HFFc6 (cell line): ENCODE data around the gene DRD1. TPM values are rescaled to one million over a fixed set of nuclear protein-coding genes. Genes with fewer than 3 reads are reported as not detected.

Experiments used
- DNase-seq: peaks from one replicate; pipeline ENCODE4 v3.0.0-alpha.2; 2018
- H3K27ac Mint-ChIP-seq: 2 replicates; pipeline ENCODE4 v1.8.0; 2020; ENCODE audit warnings: mild to moderate bottlenecking, mixed read lengths
- H3K27me3 Mint-ChIP-seq: 2 replicates; pipeline ENCODE4 v1.8.0; 2021; ENCODE audit warnings: mild to moderate bottlenecking, moderate library complexity, mixed read lengths; ENCODE audit not compliant: insufficient read depth
- H3K36me3 Mint-ChIP-seq: 2 replicates; pipeline ENCODE4 v1.8.0; 2021; ENCODE audit warnings: low read depth, mixed read lengths
- H3K4me1 Mint-ChIP-seq: 2 replicates; pipeline ENCODE4 v1.8.0; 2020; ENCODE audit warnings: low read depth, mixed read lengths
- H3K4me3 Mint-ChIP-seq: 2 replicates; pipeline ENCODE4 v1.8.0; 2020; ENCODE audit warnings: mild to moderate bottlenecking, moderate library complexity, mixed read lengths
- H3K9me3 Mint-ChIP-seq: 2 replicates; pipeline ENCODE4 v1.8.0; 2020; ENCODE audit warnings: mild to moderate bottlenecking, mixed read lengths
- CTCF ChIP-seq: fragments of 200-600 bp; sonication (generic); IDR thresholded peaks from 2 replicates; pipeline ENCODE4 v1.5.0; 2021; ENCODE audit warnings: antibody characterized with exemption, mild to moderate bottlenecking
- long read RNA-seq: library from polyadenylated mRNA; unstranded; transcript quantifications from one replicate; pipeline ENCODE4 v2.0.0, GENCODE V29; 2019
- total RNA-seq, 6 experiments: library from RNA; stranded (reverse); fragmentation: NEBNext Ultra II Directional; extraction: Animal tissue kit (Norgen Biotek cat#: 25700); gene quantifications; 2 replicates in 1 of 6; 3 replicates in 5 of 6; pipeline ENCODE4 v1.2.3, GENCODE V29; 2021

Gene DRD1
- total RNA-seq: not detected
- long read RNA-seq: 0 reads

GRCh38 chr5:175444060-175444904 lies at the start of gene DRD1:
TSS of gene DRD1 (minus strand) at chr5:175444182. CDS start at chr5:175443099, 1,083 bp downstream.
- H3K4me1 Mint-ChIP-seq: peaks cover 4% of the 10 kb centered on the region; the same call in 1 of the 2 replicates
- TF ChIP-seq CTCF: peak; percentile 87
- no peak for DNase-seq
- H3K4me3 Mint-ChIP-seq: no peak within 1 kb of the TSS; the same call in 1 of the 2 replicates
- no peaks in the 10 kb centered on the region for H3K36me3 Mint-ChIP-seq
- H3K27ac Mint-ChIP-seq: no peak within 1 kb of the TSS
- H3K9me3 Mint-ChIP-seq: no peaks in the 10 kb centered on the region
- peaks cover 16% of the 10 kb centered on the region; the same call in 1 of the 2 replicates for H3K27me3 Mint-ChIP-seq

- TF ChIP-seq CTCF: no peak
- Mint-ChIP-seq H3K4me1 (peaks cover 14% of the 10 kb centered on the region; the same call in 1 of the 2 replicates), H3K9me3 (no peaks in the 10 kb centered on the region), H3K27ac (peak overlapping the region; percentile 20), H3K27me3 (no peaks in the 10 kb centered on the region), H3K4me3 (no peak overlapping the region), H3K36me3 (peaks cover 40% of the 10 kb centered on the region)
- no peak for DNase-seq
Observed at GRCh38 chr5:175493726-175494125, 49.7 kb upstream of the DRD1 start.

- Mint-ChIP-seq H3K4me3 (no peak overlapping the region; the same call in 1 of the 2 replicates), H3K4me1 (peaks cover 14% of the 10 kb centered on the region; the same call in 1 of the 2 replicates), H3K27ac (peak overlapping the region; percentile 20), H3K9me3 (no peaks in the 10 kb centered on the region), H3K27me3 (no peaks in the 10 kb centered on the region), H3K36me3 (peaks cover 41% of the 10 kb centered on the region)
- TF ChIP-seq CTCF: no peak
- no peak for DNase-seq
Observed at GRCh38 chr5:175493260-175493659, 49.3 kb upstream of the DRD1 start.

GRCh38 chr5:175491223-175491622 lies 47.2 kb upstream of the DRD1 start:
- Mint-ChIP-seq H3K36me3 (peaks cover 52% of the 10 kb centered on the region), H3K9me3 (no peaks in the 10 kb centered on the region), H3K27me3 (no peaks in the 10 kb centered on the region), H3K4me1 (peaks cover 20% of the 10 kb centered on the region; the same call in 1 of the 2 replicates), H3K27ac (no peak overlapping the region), H3K4me3 (no peak overlapping the region)
- DNase-seq: no peak
- no peak for TF ChIP-seq CTCF

- peaks cover 54% of the 10 kb centered on the region for H3K36me3 Mint-ChIP-seq
- no peak for TF ChIP-seq CTCF
Observed at GRCh38 chr5:175489693-175490443, 45.9 kb upstream of the DRD1 start.

More at GRCh38 chr5:175489693-175490443, 45.9 kb upstream of the DRD1 start:
- no peak overlapping the region for H3K27ac Mint-ChIP-seq
- no peak for DNase-seq
- H3K9me3 Mint-ChIP-seq: no peaks in the 10 kb centered on the region
- H3K27me3 Mint-ChIP-seq: no peaks in the 10 kb centered on the region
- no peak overlapping the region for H3K4me3 Mint-ChIP-seq
- peaks cover 20% of the 10 kb centered on the region; the same call in 1 of the 2 replicates for H3K4me1 Mint-ChIP-seq
